HepG2 (cell line): Measurements from ENCODE around the gene CTRL. TPM values are rescaled to one million over a fixed set of nuclear protein-coding genes. Genes with fewer than 3 reads are reported as not detected.

Source experiments
- AGO2 ChIP-seq: fragments of 200-400 bp; formaldehyde crosslinking; optimal IDR thresholded peaks from 2 replicates; pipeline ENCODE3; 2017; ENCODE audit warnings: mild to moderate bottlenecking, low read depth, low read length, moderate library complexity
- FOXJ3 ChIP-seq: sonication (generic); formaldehyde crosslinking; IDR thresholded peaks from 2 replicates; pipeline ENCODE4 v1.4.0; 2020; ENCODE audit warnings: missing genetic modification reagents, mild to moderate bottlenecking, borderline replicate concordance
- KDM3A ChIP-seq: IDR thresholded peaks from 2 replicates; pipeline ENCODE4 v1.6.1; 2018; ENCODE audit warnings: low read depth, missing compliant biosample characterization
- KLF11 ChIP-seq: IDR thresholded peaks from 2 replicates; pipeline ENCODE4 v1.6.1; 2016; ENCODE audit warnings: missing compliant biosample characterization
- NCOA5 ChIP-seq: sonication (generic); formaldehyde crosslinking; IDR thresholded peaks from 2 replicates; pipeline ENCODE4 v1.4.0; 2020; ENCODE audit warnings: missing genetic modification reagents
- NFYC ChIP-seq: IDR thresholded peaks from 2 replicates; pipeline ENCODE4 v1.6.1; 2016; ENCODE audit warnings: missing genetic modification reagents, missing compliant biosample characterization
- REPIN1 ChIP-seq: sonication (generic); formaldehyde crosslinking; IDR thresholded peaks from 2 replicates; pipeline ENCODE4 v1.8.0; 2022; ENCODE audit warnings: missing genetic modification reagents, low read depth, mild to moderate bottlenecking, borderline replicate concordance
- SAP130 ChIP-seq: IDR thresholded peaks from 2 replicates; pipeline ENCODE4 v1.6.1; 2016; ENCODE audit warnings: low read depth
- SOX6 ChIP-seq, 2 experiments: fragments of 450-650 bp in 1 of 2; sonication (generic) in 1 of 2; formaldehyde crosslinking in 1 of 2; IDR thresholded peaks; 2 replicates each; pipeline versions ENCODE4 v1.4.0 to v1.6.1; 2017 to 2020; ENCODE audit warnings: antibody characterized with exemption in 1 of 2, mild to moderate bottlenecking in 1 of 2, missing genetic modification reagents in 1 of 2
- SP1 ChIP-seq, 2 experiments: fragments of 450-650 bp in 1 of 2; sonication (generic) in 1 of 2; formaldehyde crosslinking in 1 of 2; IDR thresholded peaks; 2 replicates each; pipeline versions ENCODE4 v1.4.0 to v1.6.1; 2016 to 2020; ENCODE audit warnings: missing genetic modification reagents in 1 of 2
- SPEN ChIP-seq: sonication (generic); formaldehyde crosslinking; IDR thresholded peaks from 2 replicates; pipeline ENCODE4 v1.5.1; 2020; ENCODE audit warnings: low read depth, mild to moderate bottlenecking, missing genetic modification reagents
- TEAD3 ChIP-seq: optimal IDR thresholded peaks from 2 replicates; pipeline ENCODE3; 2016; ENCODE audit warnings: borderline replicate concordance
- THAP11 ChIP-seq: IDR thresholded peaks from 2 replicates; pipeline ENCODE4 v1.6.1; 2016; ENCODE audit warnings: missing biosample characterization, missing genetic modification reagents
- ZBTB7A ChIP-seq: sonication (generic); formaldehyde crosslinking; IDR thresholded peaks from 2 replicates; pipeline ENCODE4 v1.8.0; 2022; ENCODE audit warnings: mild to moderate bottlenecking, missing genetic modification reagents
- ZFP82 ChIP-seq: sonication (generic); formaldehyde crosslinking; IDR thresholded peaks from 2 replicates; pipeline ENCODE4 v1.5.1; 2020; ENCODE audit warnings: mild to moderate bottlenecking, missing genetic modification reagents, borderline replicate concordance
- ZNF17 ChIP-seq: sonication (generic); formaldehyde crosslinking; IDR thresholded peaks from 2 replicates; pipeline ENCODE4 v1.5.0; 2020; ENCODE audit warnings: mild to moderate bottlenecking, missing genetic modification reagents
- ZNF460 ChIP-seq: sonication (generic); formaldehyde crosslinking; IDR thresholded peaks from 2 replicates; pipeline ENCODE4 v1.5.1; 2020; ENCODE audit warnings: missing genetic modification reagents, mild to moderate bottlenecking, borderline replicate concordance
- ZNF782 ChIP-seq: sonication (generic); formaldehyde crosslinking; IDR thresholded peaks from 2 replicates; pipeline ENCODE4 v1.4.0; 2020; ENCODE audit warnings: missing genetic modification reagents, mild to moderate bottlenecking, borderline replicate concordance
- polyA plus RNA-seq, 8 experiments: library from polyadenylated mRNA; depleted of rRNA in 3 of 8; stranded (reverse) in 7 of 8; unstranded in 1 of 8; fragments of >200 nt; fragmentation: Illumina TruSeq in 4 of 8; extraction: Trizol in 4 of 8; gene quantifications; 2 replicates each; pipeline versions ENCODE4 v1.2.1 to v1.2.3, GENCODE V29; 2011 to 2016; ENCODE audit warnings: low read depth in 4 of 8, missing spikeins in 1 of 8, mixed read lengths in 1 of 8; ENCODE audit not compliant: insufficient read depth in 1 of 8
- total RNA-seq, 5 experiments: library from RNA; depleted of rRNA; stranded (reverse); fragments of >200 nt; fragmentation: Illumina TruSeq; extraction: Trizol; gene quantifications; 2 replicates each; pipeline ENCODE4 v1.2.3, GENCODE V29; 2016; ENCODE audit warnings: low read depth in 1 of 5
- TF ChIP-seq, protein P1 (sequence below): sonication (generic); formaldehyde crosslinking; IDR thresholded peaks from 2 replicates; pipeline ENCODE4 v1.5.0; 2020; ENCODE audit warnings: missing genetic modification reagents
- TF ChIP-seq, protein P2 (sequence below): sonication (generic); formaldehyde crosslinking; IDR thresholded peaks from 2 replicates; pipeline ENCODE4 v1.5.0; 2020; ENCODE audit warnings: mild to moderate bottlenecking, missing genetic modification reagents, borderline replicate concordance
- TF ChIP-seq, protein P3 (sequence below): sonication (generic); formaldehyde crosslinking; IDR thresholded peaks from 2 replicates; pipeline ENCODE4 v1.8.1; 2022; ENCODE audit warnings: low read depth, mild to moderate bottlenecking, missing genetic modification reagents

CTRL gene
- total and polyA plus RNA-seq, 2 of the 13 experiments (the other 11 are each of a cell fraction or from before 2014, with no cell fraction given): 1.9 to 2.7 TPM

DNA sequence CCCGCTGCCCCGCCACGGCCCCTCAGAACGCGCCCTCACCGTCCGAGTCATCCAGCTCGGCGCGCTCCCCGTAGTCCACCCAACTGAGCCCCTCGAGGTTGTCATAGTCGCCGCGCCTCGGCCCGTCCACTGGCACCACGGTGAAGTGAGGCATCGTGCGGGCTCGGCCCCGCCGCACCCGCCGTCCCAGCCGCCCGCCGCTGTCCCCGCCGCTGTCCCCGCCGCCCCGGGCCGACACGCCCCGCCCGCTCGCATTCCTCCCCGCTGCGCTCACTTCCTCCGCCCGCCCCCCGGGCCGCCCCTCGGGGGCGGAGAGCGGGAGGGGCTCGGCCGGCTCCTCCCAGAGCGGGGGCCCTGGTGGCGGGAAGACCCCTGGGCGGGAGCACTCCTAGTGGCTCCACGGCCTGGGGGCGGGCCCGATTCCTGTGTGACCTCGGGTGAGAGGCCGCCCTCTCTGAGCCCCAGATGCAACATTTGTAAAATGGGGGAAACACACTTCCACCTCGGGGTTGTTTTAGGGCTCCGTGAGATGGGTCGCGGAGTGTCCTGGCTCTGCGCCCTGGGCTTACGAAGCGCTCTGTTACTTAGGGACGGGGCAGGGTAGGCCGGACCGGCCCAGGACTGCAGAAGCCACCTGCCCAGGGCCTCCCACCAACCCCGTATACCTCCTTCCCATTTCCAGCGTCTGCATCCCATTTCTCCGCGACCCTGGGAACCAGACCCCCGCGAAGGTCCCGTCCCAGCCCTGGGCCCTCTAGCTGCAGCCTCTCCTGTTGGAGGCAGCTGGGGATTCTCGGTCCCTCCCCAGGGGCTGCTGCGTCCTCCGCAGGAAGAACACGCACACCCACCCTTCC is 37.0 kb upstream of the CTRL start, which contains the start of gene SLC12A4 (continued):
- TF ChIP-seq ZNF460 (no peak; the same call in 1 of the 2 replicates), TEAD3 (CRISPR knock-in tag) (peak; percentile 90), ZNF17 (CRISPR knock-in tag) (no peak), ZNF782 (CRISPR knock-in tag) (no peak; the same call in 1 of the 2 replicates), AGO2 (peak; percentile 12), REPIN1 (CRISPR knock-in tag) (peak; percentile 44), NCOA5 (CRISPR knock-in tag) (no peak), ZFP82 (CRISPR knock-in tag) (no peak), KLF11 (CRISPR knock-in tag) (no peak; the same call in none of the 2 replicates), KDM3A (CRISPR knock-in tag) (no peak; the same call in none of the 2 replicates), SP1 (IDR thresholded peaks at IDR 0.05) (no peak), SP1 (CRISPR knock-in tag; IDR thresholded peaks at IDR 0.05) (peak; percentile 97), NFYC (CRISPR knock-in tag) (0 out of 2 replicates have a peak, but pooled peaks have one; percentile 24), THAP11 (CRISPR knock-in tag) (peak; percentile 78), ZBTB7A (CRISPR knock-in tag) (peak; percentile 93), SOX6 (IDR thresholded peaks at IDR 0.05) (no peak), SOX6 (CRISPR knock-in tag; IDR thresholded peaks at IDR 0.05) (peak; percentile 30; the same call in 1 of the 2 replicates), SAP130 (CRISPR knock-in tag) (peak; percentile 86), FOXJ3 (CRISPR knock-in tag) (no peak), SPEN (CRISPR knock-in tag) (peak; percentile 71; the same call in 1 of the 2 replicates)
- TF ChIP-seq, protein P1, sequence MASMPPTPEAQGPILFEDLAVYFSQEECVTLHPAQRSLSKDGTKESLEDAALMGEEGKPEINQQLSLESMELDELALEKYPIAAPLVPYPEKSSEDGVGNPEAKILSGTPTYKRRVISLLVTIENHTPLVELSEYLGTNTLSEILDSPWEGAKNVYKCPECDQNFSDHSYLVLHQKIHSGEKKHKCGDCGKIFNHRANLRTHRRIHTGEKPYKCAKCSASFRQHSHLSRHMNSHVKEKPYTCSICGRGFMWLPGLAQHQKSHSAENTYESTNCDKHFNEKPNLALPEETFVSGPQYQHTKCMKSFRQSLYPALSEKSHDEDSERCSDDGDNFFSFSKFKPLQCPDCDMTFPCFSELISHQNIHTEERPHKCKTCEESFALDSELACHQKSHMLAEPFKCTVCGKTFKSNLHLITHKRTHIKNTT (CRISPR knock-in tag): 0 out of 2 replicates have a peak, but pooled peaks have one; percentile 5
- TF ChIP-seq, protein P2, sequence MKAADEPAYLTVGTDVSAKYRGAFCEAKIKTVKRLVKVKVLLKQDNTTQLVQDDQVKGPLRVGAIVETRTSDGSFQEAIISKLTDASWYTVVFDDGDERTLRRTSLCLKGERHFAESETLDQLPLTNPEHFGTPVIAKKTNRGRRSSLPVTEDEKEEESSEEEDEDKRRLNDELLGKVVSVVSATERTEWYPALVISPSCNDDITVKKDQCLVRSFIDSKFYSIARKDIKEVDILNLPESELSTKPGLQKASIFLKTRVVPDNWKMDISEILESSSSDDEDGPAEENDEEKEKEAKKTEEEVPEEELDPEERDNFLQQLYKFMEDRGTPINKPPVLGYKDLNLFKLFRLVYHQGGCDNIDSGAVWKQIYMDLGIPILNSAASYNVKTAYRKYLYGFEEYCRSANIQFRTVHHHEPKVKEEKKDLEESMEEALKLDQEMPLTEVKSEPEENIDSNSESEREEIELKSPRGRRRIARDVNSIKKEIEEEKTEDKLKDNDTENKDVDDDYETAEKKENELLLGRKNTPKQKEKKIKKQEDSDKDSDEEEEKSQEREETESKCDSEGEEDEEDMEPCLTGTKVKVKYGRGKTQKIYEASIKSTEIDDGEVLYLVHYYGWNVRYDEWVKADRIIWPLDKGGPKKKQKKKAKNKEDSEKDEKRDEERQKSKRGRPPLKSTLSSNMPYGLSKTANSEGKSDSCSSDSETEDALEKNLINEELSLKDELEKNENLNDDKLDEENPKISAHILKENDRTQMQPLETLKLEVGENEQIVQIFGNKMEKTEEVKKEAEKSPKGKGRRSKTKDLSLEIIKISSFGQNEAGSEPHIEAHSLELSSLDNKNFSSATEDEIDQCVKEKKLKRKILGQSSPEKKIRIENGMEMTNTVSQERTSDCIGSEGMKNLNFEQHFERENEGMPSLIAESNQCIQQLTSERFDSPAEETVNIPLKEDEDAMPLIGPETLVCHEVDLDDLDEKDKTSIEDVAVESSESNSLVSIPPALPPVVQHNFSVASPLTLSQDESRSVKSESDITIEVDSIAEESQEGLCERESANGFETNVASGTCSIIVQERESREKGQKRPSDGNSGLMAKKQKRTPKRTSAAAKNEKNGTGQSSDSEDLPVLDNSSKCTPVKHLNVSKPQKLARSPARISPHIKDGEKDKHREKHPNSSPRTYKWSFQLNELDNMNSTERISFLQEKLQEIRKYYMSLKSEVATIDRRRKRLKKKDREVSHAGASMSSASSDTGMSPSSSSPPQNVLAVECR (CRISPR knock-in tag): peak; percentile 81
- TF ChIP-seq, protein P3, sequence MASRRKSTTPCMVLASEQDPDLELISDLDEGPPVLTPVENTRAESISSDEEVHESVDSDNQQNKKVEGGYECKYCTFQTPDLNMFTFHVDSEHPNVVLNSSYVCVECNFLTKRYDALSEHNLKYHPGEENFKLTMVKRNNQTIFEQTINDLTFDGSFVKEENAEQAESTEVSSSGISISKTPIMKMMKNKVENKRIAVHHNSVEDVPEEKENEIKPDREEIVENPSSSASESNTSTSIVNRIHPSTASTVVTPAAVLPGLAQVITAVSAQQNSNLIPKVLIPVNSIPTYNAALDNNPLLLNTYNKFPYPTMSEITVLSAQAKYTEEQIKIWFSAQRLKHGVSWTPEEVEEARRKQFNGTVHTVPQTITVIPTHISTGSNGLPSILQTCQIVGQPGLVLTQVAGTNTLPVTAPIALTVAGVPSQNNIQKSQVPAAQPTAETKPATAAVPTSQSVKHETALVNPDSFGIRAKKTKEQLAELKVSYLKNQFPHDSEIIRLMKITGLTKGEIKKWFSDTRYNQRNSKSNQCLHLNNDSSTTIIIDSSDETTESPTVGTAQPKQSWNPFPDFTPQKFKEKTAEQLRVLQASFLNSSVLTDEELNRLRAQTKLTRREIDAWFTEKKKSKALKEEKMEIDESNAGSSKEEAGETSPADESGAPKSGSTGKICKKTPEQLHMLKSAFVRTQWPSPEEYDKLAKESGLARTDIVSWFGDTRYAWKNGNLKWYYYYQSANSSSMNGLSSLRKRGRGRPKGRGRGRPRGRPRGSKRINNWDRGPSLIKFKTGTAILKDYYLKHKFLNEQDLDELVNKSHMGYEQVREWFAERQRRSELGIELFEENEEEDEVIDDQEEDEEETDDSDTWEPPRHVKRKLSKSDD: peak; percentile 39; the same call in 1 of the 2 replicates
